Nephron progenitor cell (in vitro differentiated cells): ENCODE results near the gene GRIA1.

Source experiments
- DNase-seq: peaks from one replicate; pipeline ENCODE4 v3.0.0; 2021
- H3K27ac Mint-ChIP-seq: 2 replicates; pipeline ENCODE4 v1.8.0; 2021; ENCODE audit warnings: mild to moderate bottlenecking, moderate library complexity, mixed read lengths
- H3K27me3 Mint-ChIP-seq: 2 replicates; pipeline ENCODE4 v1.8.0; 2021; ENCODE audit warnings: mild to moderate bottlenecking, low read depth, mixed read lengths; ENCODE audit not compliant: poor library complexity
- H3K36me3 Mint-ChIP-seq: 2 replicates; pipeline ENCODE4 v1.8.0; 2021; ENCODE audit warnings: low read depth, mixed read lengths
- H3K4me1 Mint-ChIP-seq: 2 replicates; pipeline ENCODE4 v1.8.0; 2021; ENCODE audit warnings: mixed read lengths
- H3K4me3 Mint-ChIP-seq: 2 replicates; pipeline ENCODE4 v1.8.0; 2021; ENCODE audit warnings: mild to moderate bottlenecking, moderate library complexity, mixed read lengths
- H3K9me3 Mint-ChIP-seq: 2 replicates; pipeline ENCODE4 v1.8.0; 2021; ENCODE audit warnings: mild to moderate bottlenecking, moderate library complexity, mixed read lengths
- CTCF ChIP-seq: fragments of 200-600 bp; sonication (generic); IDR thresholded peaks from 2 replicates; pipeline ENCODE4 v1.5.0; 2021; ENCODE audit warnings: antibody characterized with exemption

GRIA1 gene

GRCh38 chr5:153745778-153746395 is 255.4 kb downstream of the GRIA1 start:
- TF ChIP-seq CTCF = no peak
- Mint-ChIP-seq H3K36me3 (no peaks in the 10 kb centered on the region), H3K27ac (peak overlapping the region; percentile 8), H3K27me3 (peaks cover 5% of the 10 kb centered on the region), H3K9me3 (no peaks in the 10 kb centered on the region), H3K4me3 (no peak overlapping the region), H3K4me1 (peaks cover 35% of the 10 kb centered on the region)
- DNase-seq = no peak

DNA sequence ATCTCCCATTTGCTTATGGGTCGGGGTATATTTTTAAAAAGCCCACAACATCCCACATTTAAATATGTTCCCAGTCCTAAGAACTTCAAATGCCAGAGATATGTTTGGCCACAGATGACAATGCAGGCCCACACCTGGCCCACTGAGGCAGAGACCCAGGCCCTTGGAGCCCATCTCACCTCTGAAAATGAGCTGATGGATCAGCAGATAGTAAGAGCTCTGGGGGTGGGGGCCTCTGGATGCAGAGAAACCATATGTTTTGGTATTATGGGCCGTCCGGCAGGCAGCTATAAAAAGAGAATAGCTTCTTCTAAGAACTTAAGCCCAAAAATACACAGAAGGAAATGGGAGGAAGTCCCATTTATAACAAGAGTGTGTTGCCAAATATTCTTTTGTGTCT is 256.0 kb downstream of the GRIA1 start:
- H3K9me3 Mint-ChIP-seq = no peaks in the 10 kb centered on the region
- H3K27ac Mint-ChIP-seq = no peak overlapping the region

DNA sequence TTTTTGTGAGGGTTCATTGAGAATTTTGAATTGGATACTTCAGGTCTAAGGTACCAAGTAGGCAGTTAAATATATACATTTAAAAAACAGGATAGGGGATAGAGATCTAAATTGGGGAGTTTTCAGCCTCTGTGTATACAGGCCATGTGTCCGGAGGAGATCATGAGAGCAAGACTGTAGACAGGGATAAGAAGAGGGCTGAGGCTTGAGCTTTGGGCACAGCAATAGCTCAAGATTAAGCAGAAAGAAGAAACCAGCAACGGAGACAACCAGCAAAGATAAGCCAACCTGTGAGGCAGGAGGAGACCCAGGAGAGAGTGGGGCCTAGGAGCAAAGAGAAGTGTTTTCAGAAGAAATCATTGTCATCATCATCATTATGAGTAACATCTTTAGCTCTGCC is 258.4 kb downstream of the GRIA1 start:
- DNase-seq = no peak
- TF ChIP-seq CTCF = no peak
- H3K4me1 Mint-ChIP-seq = peaks cover 35% of the 10 kb centered on the region
- peaks cover 2% of the 10 kb centered on the region for H3K27me3 Mint-ChIP-seq
- no peak overlapping the region for H3K4me3 Mint-ChIP-seq
- H3K36me3 Mint-ChIP-seq = no peaks in the 10 kb centered on the region
- H3K9me3 Mint-ChIP-seq = no peaks in the 10 kb centered on the region
- H3K27ac Mint-ChIP-seq = peak overlapping the region; percentile 15

More for the DNA sequence above, 256.0 kb downstream of the GRIA1 start:
- Mint-ChIP-seq H3K4me3 (no peak overlapping the region), H3K36me3 (no peaks in the 10 kb centered on the region), H3K4me1 (peaks cover 35% of the 10 kb centered on the region), H3K27me3 (peaks cover 5% of the 10 kb centered on the region)
- TF ChIP-seq CTCF = no peak
- no peak for DNase-seq

GRCh38 chr5:153749960-153750359 is 259.5 kb downstream of the GRIA1 start:
- H3K4me3 Mint-ChIP-seq = no peak overlapping the region
- H3K9me3 Mint-ChIP-seq = no peaks in the 10 kb centered on the region
- H3K27ac Mint-ChIP-seq = peak overlapping the region; percentile 69
- H3K27me3 Mint-ChIP-seq = peaks cover 3% of the 10 kb centered on the region
- no peak for TF ChIP-seq CTCF
- peak; percentile 16 for DNase-seq
- H3K36me3 Mint-ChIP-seq = no peaks in the 10 kb centered on the region
- peaks cover 35% of the 10 kb centered on the region for H3K4me1 Mint-ChIP-seq

DNA sequence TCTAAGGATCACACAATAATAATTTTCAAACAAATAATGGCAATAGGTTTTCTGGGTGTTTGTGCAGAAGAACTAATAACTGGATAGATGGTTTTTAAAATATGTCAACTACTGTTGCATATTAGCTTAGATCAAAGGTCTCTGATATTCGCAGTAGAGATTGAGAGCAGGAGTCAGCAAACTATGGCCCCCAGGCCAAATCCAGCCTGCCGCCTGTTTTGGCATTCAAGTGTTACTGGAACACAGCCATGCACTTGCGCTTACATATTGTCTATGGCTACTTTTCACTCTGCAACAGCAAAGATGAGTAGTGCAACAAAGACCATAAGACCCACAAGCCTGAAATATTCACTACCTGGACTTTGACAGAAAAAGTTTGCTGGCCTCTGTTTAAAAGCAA is 260.8 kb downstream of the GRIA1 start:
- Mint-ChIP-seq H3K27me3 (peaks cover 3% of the 10 kb centered on the region), H3K4me1 (peaks cover 29% of the 10 kb centered on the region), H3K9me3 (no peaks in the 10 kb centered on the region), H3K36me3 (no peaks in the 10 kb centered on the region), H3K4me3 (no peak overlapping the region), H3K27ac (no peak overlapping the region)
- TF ChIP-seq CTCF = no peak
- DNase-seq = no peak

DNA sequence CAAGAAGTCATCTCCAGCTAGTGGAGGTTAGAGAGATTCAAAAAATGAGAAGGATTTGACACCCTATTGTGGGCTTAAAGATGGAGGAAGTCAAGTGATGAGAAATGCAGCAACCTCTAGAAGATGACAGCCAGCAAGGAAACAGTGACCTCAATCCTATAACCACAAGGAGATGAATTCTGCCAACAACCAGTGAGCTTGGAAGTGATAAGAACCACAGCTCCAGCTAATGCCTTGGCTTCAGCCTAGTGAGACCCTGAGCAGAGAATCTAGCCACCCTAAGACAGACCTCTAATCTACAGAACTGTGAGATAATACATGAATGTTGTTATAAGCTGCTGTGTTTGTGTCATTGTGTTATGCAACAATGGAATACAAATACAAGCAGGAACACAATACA is 262.4 kb downstream of the GRIA1 start:
- H3K27me3 Mint-ChIP-seq = peaks cover 3% of the 10 kb centered on the region
- peaks cover 11% of the 10 kb centered on the region for H3K36me3 Mint-ChIP-seq
- no peak for TF ChIP-seq CTCF
- no peak overlapping the region for H3K27ac Mint-ChIP-seq
- H3K4me1 Mint-ChIP-seq = peaks cover 27% of the 10 kb centered on the region
- H3K4me3 Mint-ChIP-seq = no peak overlapping the region
- peaks cover 11% of the 10 kb centered on the region for H3K9me3 Mint-ChIP-seq
- DNase-seq = no peak
